NCI-H69 (cell line): ENCODE results near the gene RASGEF1C.
"Not testable (repeated sequence)": the region's sequence is repeated elsewhere in the genome, so short reads cannot be mapped to it uniquely, and the experiment has no call there.

Experiments used
- DNase-seq: peaks from one replicate; lab custom pipeline; 2025; lab: John Stamatoyannopoulos, UW

The RASGEF1C gene

GRCh38 chr5:180099733-180100611 is 109.0 kb downstream of the RASGEF1C start:
- no peak for DNase-seq

GRCh38 chr5:180098991-180099732 is 109.8 kb downstream of the RASGEF1C start:
- DNase-seq, result peak; percentile 52

GRCh38 chr5:180098526-180098925 is 110.5 kb downstream of the RASGEF1C start:
- no peak for DNase-seq

- no peak for DNase-seq
These were observed 111.1 kb downstream of the RASGEF1C start for GRCh38 chr5:180097926-180098325.

- no peak for DNase-seq
These were observed 111.7 kb downstream of the RASGEF1C start for GRCh38 chr5:180097163-180097894.

GRCh38 chr5:180096616-180097015 is 112.4 kb downstream of the RASGEF1C start:
- no peak for DNase-seq

GRCh38 chr5:180095545-180095944 is 113.5 kb downstream of the RASGEF1C start:
- DNase-seq, result no peak

- no peak for DNase-seq
These were observed 115.2 kb downstream of the RASGEF1C start for GRCh38 chr5:180093651-180094382.

- DNase-seq, result no peak
These were observed 115.8 kb downstream of the RASGEF1C start for GRCh38 chr5:180093241-180093640.

GRCh38 chr5:180090769-180091546 is 118.1 kb downstream of the RASGEF1C start:
- DNase-seq, result peak; percentile 78

- DNase-seq, result peak; percentile 89
These were observed 118.8 kb downstream of the RASGEF1C start for GRCh38 chr5:180090098-180090768.

GRCh38 chr5:180089628-180090027 is 119.4 kb downstream of the RASGEF1C start:
- DNase-seq, result not testable (repeated sequence)

GRCh38 chr5:180088561-180088960 is 120.5 kb downstream of the RASGEF1C start:
- no peak for DNase-seq

GRCh38 chr5:180086816-180087399 is 122.1 kb downstream of the RASGEF1C start:
- no peak for DNase-seq

GRCh38 chr5:180085837-180086236 is 123.2 kb downstream of the RASGEF1C start:
- no peak for DNase-seq

- DNase-seq, result peak; percentile 86
These were observed 124.1 kb downstream of the RASGEF1C start for GRCh38 chr5:180084638-180085561.

- no peak for DNase-seq
These were observed 125.4 kb downstream of the RASGEF1C start for GRCh38 chr5:180083529-180084060.

- DNase-seq, result no peak
These were observed 126.2 kb downstream of the RASGEF1C start for GRCh38 chr5:180082633-180083420.
